HG03354 (cell line): ENCODE data around the gene IGFBP4.

Experiments
- ATAC-seq: cut with Tn5 transposase; IDR thresholded peaks from one replicate; pipeline ENCODE4 v1.9.1; 2021; ENCODE audit warnings: mild to moderate bottlenecking; ENCODE audit not compliant: unreplicated experiment, poor library complexity, severe bottlenecking

Gene IGFBP4

GRCh38 chr17:40452216-40452787, 9.1 kb downstream of the IGFBP4 start:
- no peak for ATAC-seq

GRCh38 chr17:40452921-40453378, 9.7 kb downstream of the IGFBP4 start:
- ATAC-seq, result no peak

DNA sequence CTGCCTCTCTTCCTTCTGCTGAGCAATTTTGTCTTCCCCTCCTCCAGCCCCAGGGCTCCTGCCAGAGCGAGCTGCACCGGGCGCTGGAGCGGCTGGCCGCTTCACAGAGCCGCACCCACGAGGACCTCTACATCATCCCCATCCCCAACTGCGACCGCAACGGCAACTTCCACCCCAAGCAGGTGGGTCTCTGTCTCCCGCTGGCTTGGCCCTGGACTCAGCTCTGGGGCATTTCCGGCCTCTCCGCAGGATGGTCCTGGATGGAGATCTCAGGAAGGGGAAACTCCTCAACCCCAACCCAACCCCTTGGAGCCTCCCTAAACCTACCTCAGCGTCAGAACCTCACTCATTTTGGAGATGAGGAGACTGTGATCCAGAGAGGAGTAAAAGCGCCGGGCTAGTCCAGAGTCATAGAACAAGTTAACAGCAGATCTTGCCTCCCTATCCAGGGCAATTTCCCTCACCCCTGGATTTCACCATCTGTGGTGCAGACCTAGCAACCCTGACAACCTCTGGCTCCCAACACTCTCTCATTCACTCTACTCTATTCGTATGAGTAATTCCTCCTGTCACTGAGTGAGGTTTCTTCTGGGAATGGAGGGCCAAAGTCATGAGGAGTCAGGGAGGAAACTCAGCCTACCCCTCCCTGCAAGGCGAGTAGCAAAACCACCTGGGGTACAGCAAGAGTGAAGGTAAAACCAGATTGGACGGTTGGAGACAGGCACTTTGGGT, 10.8 kb downstream of the IGFBP4 start:
- no peak for ATAC-seq

GRCh38 chr17:40454613-40454995, 11.4 kb downstream of the IGFBP4 start:
- ATAC-seq, result no peak

GRCh38 chr17:40456396-40456951, 13.2 kb downstream of the IGFBP4 start:
- ATAC-seq, result no peak

DNA sequence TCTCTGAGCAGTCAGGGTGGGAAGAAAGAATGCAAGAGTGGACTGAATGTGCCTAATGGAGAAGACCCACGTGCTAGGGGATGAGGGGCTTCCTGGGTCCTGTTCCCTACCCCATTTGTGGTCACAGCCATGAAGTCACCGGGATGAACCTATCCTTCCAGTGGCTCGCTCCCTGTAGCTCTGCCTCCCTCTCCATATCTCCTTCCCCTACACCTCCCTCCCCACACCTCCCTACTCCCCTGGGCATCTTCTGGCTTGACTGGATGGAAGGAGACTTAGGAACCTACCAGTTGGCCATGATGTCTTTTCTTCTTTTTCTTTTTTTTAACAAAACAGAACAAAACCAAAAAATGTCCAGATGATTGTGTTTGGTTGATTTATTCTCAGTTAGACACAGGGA, 14.1 kb downstream of the IGFBP4 start:
- no peak for ATAC-seq

DNA sequence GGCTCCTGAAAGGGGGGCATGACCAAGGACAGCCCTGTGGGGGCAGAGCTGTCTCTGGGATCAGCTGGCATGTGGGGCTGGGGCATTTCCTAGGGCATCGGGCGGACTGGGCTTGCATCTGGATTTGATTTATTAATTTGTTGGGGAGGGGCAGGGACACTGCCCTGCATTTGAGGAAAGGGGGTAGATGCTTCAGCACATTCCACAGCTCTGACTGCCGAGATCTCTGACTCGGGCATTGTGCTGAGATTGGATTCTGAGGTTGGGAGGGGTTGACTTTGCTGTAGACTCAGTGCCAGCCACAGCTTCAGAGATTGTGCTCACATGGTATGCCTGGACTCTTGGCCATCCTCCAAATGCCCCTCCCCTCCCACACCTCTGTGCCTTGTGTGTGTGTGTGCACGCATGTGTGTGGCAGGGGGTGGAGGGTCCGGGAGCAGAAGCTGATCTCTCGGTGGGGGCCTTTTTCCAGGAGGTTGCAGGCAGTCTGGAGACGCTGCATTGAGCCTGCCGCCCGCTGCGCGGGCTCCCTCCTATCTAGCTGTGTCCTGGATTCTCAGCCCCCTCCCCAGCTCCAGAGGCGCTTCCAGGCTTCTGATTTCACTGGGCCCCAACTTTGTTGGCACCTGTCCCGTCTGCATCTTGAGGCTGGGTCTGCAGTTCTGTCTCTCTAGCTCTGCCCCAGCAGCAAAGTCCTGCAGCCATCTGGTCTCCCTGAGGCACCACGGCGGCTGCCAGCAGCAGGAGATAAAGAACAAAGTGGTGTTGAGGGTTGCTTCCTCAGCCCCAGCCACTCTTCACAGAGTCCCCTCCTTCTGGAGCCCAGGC, 14.9 kb downstream of the IGFBP4 start:
- ATAC-seq, result no peak

DNA sequence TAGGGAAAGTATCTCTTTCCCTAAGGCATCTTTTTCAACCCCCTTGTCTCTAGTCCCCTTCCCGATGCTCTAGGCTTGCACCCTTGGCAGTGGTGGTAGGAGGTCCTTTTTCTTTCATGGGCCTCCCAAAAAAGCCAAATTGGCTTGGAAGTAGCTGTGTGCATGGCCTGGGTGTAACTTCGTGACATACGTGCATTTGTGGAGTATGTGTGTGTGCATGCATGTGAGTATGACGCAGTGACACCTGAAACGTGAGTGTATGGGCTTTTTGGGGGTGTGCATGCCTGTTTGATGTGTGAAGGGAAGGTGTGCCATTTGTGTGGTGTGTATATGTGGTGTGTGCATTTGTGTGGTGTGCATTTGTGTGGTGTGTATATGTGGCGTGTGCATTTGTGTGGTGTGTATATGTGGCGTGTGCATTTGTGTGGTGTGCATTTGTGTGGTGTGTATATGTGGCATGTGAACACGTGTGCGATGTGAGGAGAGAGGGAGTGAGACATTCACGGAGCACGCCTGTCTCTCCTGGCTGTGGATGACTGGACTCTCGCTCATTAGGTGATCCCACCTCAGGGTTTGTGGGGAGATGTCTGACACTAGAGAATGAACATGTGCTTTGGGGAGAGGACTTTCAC, 15.7 kb downstream of the IGFBP4 start:
- ATAC-seq, result no peak

DNA sequence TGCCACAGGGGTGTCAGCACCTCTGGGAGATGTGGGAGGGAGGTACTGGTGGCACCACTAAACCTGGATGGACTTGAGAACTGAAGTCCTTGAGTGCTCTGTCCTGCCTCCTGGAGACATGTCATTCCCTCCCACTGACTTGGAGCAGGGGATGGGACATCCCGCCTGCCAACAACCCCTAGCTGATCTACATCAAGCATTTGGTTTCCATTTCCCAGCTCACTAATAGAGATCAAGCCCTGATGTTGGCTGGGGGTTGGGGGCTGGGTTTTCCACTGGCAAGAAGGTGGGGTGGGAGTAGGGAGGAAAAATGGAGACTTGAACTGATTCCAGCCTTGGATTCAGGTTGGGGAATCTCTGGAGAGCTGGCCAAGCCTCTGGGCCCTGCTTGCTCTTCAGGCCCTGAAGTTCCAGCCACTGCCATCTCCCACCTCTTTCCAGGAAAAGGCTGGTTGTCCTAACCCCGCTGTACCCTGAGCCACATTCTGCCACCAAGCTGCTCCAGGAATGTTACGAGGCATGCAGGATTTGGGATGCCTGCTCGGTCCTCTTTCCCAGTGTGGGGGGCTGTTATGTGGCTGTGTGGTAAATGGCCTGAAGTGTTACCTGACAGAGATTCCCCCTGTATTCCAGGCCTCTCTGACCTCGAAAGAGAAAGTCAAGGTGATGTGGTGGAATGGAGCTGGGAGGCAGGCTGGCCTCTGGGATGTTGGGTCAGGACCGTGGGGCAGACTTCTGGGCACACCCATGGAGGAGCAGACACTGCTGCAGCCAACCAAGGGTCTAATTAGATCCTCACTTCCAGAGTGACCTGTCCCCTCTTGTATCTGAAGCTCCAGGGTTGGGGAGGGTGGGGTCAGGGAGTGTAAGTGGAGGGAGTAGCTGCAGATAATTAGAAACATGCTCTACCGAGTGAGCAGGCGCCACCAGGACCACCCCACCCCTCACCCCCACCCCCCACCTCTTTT, 16.7 kb downstream of the IGFBP4 start:
- no peak for ATAC-seq

- no peak for ATAC-seq
Observed at GRCh38 chr17:40460604-40460967, 17.3 kb downstream of the IGFBP4 start.

DNA sequence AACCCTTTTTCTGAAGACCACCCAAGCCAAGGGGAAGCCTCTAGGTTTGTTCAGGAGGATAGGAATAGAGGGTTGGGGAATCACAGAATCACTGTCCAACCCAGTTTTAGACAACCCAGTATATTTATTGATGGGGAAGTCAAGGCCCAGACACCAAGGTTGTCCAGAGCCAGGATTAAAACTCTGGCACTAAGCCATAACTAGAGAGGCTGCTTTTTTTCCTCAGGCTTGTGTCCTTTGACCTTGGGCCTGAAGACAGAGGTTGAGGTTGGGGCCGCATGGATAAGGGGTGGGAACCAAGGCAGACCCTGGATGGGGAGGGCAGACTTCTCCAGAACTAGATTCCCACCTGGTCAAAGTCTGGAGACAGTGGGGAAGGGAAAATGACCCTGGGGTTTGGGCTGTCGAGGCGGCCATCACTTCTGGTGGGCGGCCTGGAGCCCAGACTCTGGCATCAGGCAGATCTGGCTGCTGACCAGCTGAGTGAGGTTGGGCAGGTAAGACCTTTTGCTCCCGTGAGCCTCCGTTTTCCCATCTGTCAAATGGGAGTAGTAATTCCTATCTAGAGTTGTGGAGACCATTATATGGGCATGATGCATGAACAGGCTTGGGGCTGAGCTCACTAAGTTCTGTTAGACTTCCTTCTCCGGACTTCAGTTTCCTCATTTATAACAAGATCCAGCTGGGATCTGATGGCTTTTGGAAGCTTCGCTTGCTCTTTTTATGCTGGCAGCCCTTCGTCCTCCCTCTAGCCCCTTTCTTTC, 17.9 kb downstream of the IGFBP4 start:
- ATAC-seq, result no peak

DNA sequence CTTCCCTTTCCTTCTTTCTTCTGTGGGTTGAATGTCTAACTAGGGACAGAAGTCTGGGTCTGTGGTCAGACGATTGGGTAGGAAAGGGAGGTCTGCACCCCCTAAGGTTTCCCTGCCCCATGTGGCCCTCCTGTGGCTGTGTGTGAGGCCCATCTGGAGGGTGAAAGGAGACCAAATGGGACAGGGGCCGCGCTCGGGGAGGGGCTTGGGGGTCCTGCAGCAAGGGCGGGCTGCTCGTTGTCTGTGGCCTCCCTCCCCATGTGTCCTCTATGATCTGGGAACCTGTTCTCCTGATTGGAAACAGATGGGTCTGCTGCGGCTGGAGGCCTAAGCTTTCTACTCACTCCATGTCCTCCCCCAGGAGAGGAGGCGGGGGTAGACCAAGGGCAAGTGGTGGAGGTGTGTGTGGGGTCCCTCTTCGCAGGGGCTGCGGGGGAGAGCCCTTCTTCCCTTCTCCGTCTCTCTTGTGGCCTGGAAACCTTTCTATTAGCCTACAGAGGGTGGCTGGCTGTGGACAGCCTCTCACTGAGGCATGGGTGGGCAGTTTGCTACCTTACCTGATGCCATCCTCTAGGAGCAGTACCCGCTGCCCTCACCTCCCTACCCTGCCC, 18.6 kb downstream of the IGFBP4 start:
- ATAC-seq, result no peak

DNA sequence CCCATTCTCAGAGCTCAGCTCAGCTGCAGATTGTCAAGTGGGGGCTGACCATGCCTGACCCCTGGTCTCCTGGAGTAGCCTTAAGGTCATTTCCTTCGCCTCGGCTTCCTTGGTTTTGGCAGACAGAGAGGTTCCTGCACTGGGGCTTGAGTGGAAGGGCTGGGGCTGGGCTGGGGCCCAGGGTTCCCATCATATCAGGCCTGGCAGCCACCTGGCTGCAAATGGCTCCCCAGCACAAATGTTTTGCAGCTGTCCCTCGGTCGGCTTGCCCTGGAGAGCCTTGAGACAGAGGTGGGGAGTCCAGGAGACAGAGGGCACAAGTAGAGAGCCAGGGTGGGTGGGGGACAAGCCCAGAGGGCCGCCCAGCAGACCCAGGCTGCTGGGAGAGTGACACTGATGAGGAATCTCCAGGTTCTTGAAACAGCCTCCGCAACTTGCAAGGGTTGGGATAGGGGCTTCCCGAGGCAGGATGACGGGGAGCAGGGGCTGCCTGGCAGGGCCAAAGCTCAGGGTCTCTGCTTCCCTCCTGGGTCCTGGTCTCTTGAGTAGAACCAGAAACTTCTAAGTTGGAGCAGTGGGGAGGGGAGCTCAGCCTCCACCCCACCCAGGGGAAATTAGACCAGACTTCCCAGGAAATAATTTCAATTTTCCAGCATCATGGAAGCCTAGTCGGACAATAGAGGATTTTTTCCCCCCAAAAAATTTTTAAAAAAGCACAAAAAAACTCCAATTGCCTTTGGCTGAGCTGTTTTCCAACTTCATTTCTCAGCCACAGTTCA, 19.3 kb downstream of the IGFBP4 start:
- ATAC-seq, result no peak

GRCh38 chr17:40463122-40463550, 19.9 kb downstream of the IGFBP4 start:
- ATAC-seq, result no peak

DNA sequence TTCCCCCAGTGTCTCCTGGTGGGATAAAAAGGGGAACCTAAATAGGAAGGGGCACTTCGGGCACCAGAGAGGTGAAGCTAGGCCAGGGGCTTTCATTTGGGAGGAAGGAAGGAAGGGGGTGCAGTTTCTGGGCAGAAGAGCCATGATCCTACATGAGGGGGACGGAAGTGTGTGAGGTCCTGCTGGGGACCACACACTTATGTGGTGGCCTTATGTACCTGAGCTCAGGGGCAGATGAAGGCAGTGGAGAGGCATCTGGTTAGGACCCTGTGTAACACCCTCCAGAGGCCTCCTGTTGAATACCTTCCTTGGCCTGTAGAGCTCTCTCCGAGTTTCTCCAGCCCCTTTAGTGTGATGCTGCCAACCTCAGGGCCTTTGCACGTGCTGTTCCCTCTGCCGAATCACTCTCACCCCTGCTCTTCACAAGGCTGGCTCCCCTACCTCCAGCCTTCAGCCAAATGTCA, 21.2 kb downstream of the IGFBP4 start:
- ATAC-seq, result no peak

GRCh38 chr17:40466298-40466971, 23.2 kb downstream of the IGFBP4 start:
- ATAC-seq, result no peak
